ENCODE data around the gene CSF2RB.

- no peak for TF ChIP-seq POLR2A (IDR thresholded peaks at IDR 0.05)
- TF ChIP-seq CTCF (IDR thresholded peaks at IDR 0.05): no peak
Measured at GRCh38 chr22:36867695-36868094, 45.7 kb upstream of the CSF2RB start.
